Keratinocyte (primary cell): ENCODE data around the gene CYSTM1. TPM values are rescaled to one million over a fixed set of nuclear protein-coding genes. Genes with fewer than 3 reads are reported as not detected.

Experiments used
- DNase-seq: peaks from one replicate; pipeline ENCODE4 v3.0.0-alpha.2; 2011; ENCODE audit warnings: low read depth, missing footprints, low spot score
- FAIRE-seq: peaks from 2 replicates; lab custom pipeline; 2011; peaks lifted over from hg19 to GRCh38; lab: Jason Lieb, UNC
- H2AFZ ChIP-seq: 2 replicates; pipeline ENCODE4 v1.6.0; 2012; ENCODE audit warnings: low read length, control low read depth, inconsistent platforms; ENCODE audit not compliant: control insufficient read depth
- H3K27ac ChIP-seq: 2 replicates; pipeline ENCODE4 v1.5.1; 2011; ENCODE audit warnings: low read length; ENCODE audit not compliant: control insufficient read depth, insufficient read depth
- H3K27me3 ChIP-seq: 3 replicates; pipeline ENCODE4 v1.6.0; 2011; ENCODE audit warnings: low read length; ENCODE audit not compliant: control insufficient read depth, insufficient read depth; ENCODE audit errors: extremely low read depth
- H3K36me3 ChIP-seq, 2 experiments: 2 replicates in 1 of 2; 3 replicates in 1 of 2; pipeline ENCODE4 v1.5.1; 2011; ENCODE audit warnings: low read length in 2 of 2, mild to moderate bottlenecking in 1 of 2; ENCODE audit not compliant: control insufficient read depth in 2 of 2, insufficient read depth in 2 of 2; ENCODE audit errors: extremely low read depth in 1 of 2
- H3K4me1 ChIP-seq: 3 replicates; pipeline ENCODE4 v1.5.1; 2011; ENCODE audit warnings: low read length; ENCODE audit not compliant: control insufficient read depth, insufficient read depth; ENCODE audit errors: extremely low read depth
- H3K4me2 ChIP-seq: 3 replicates; pipeline ENCODE4 v1.6.0; 2011; ENCODE audit warnings: low read depth, low read length; ENCODE audit not compliant: control insufficient read depth, insufficient read depth; ENCODE audit errors: extremely low read depth
- H3K4me3 ChIP-seq, 3 experiments: fragments of 200-600 bp in 1 of 3; sonication (generic) in 1 of 3; 2 replicates in 2 of 3; 3 replicates in 1 of 3; pipeline ENCODE4 v1.5.1; 2011 to 2016; ENCODE audit warnings: low read length in 3 of 3, mild to moderate bottlenecking in 3 of 3, control low read depth in 2 of 3, inconsistent platforms in 1 of 3, low read depth in 1 of 3, mixed read lengths in 1 of 3, mixed run types in 1 of 3, moderate library complexity in 1 of 3; ENCODE audit not compliant: control insufficient read depth in 2 of 3, insufficient read depth in 2 of 3; ENCODE audit errors: extremely low read depth in 1 of 3
- H3K79me2 ChIP-seq: 2 replicates; pipeline ENCODE4 v1.6.0; 2012; ENCODE audit warnings: low read length; ENCODE audit not compliant: control insufficient read depth, insufficient read depth
- H3K9ac ChIP-seq: 3 replicates; pipeline ENCODE4 v1.6.0; 2011; ENCODE audit warnings: low read length; ENCODE audit not compliant: control insufficient read depth, insufficient read depth; ENCODE audit errors: extremely low read depth
- H3K9me1 ChIP-seq: 3 replicates; pipeline ENCODE4 v1.6.0; 2011; ENCODE audit warnings: low read length; ENCODE audit not compliant: control insufficient read depth, insufficient read depth; ENCODE audit errors: extremely low read depth
- H3K9me3 ChIP-seq: 2 replicates; pipeline ENCODE4 v1.5.1; 2012; ENCODE audit warnings: low read depth, low read length; ENCODE audit not compliant: control insufficient read depth
- H4K20me1 ChIP-seq: 3 replicates; pipeline ENCODE4 v1.6.0; 2011; ENCODE audit warnings: low read length; ENCODE audit not compliant: control insufficient read depth, insufficient read depth; ENCODE audit errors: extremely low read depth
- CTCF ChIP-seq, 3 experiments: IDR thresholded peaks in 1 of 3; conservative IDR thresholded peaks in 1 of 3; optimal IDR thresholded peaks in 1 of 3; 2 replicates in 2 of 3; 3 replicates in 1 of 3; pipeline versions ENCODE3 to v1.5.1; 2011; ENCODE audit warnings: low read length in 3 of 3, mild to moderate bottlenecking in 3 of 3, moderate library complexity in 2 of 3, control low read depth in 1 of 3, inconsistent platforms in 1 of 3; ENCODE audit not compliant: insufficient read depth in 2 of 3; ENCODE audit errors: extremely low read depth in 1 of 3
- EZH2 ChIP-seq: IDR thresholded peaks from one replicate; pipeline ENCODE4 v1.6.1; 2012; ENCODE audit warnings: inconsistent platforms, mild to moderate bottlenecking, low read length, moderate library complexity
- dilution Hi-C: fragments of 300-500 bp; cut with MboI; formaldehyde crosslinking; loops from one replicate; pipeline ENCODE4 v1.7.0; 2020; ENCODE audit warnings: low sequenced_read_pairs; ENCODE audit not compliant: extremely low pct_ligation_motif_present
- polyA plus RNA-seq, 5 experiments: library from polyadenylated mRNA; depleted of rRNA in 3 of 5; stranded (reverse) in 3 of 5; stranded (forward) in 1 of 5; unstranded in 1 of 5; fragments of >200 nt; gene quantifications; 1 replicate in 1 of 5; 2 replicates in 3 of 5; 3 replicates in 1 of 5; pipeline versions ENCODE4 v1.2.1 to v1.2.3, GENCODE V29; 2011 to 2012; ENCODE audit warnings: missing spikeins in 2 of 5, low read depth in 1 of 5, low replicate concordance in 1 of 5

The CYSTM1 gene
- polyA plus RNA-seq, 1 donor (not counting 4 experiments of a cell fraction or from before 2014, with no cell fraction given) = 34.3 TPM

GRCh38 chr5:140174014-140174413 lies 974 bp upstream of the CYSTM1 start:
- Histone ChIP-seq H3K4me1 (peaks cover 11% of the 10 kb centered on the region), H3K27me3 (no peaks in the 10 kb centered on the region), H3K9ac (no peak overlapping the region), H3K27ac (no peak overlapping the region), H3K4me2 (no peak overlapping the region), H4K20me1 (no peaks in the 10 kb centered on the region), H3K9me3 (no peaks in the 10 kb centered on the region), H3K79me2 (peaks cover 2% of the 10 kb centered on the region), H2AFZ (no peak overlapping the region), H3K4me3 (no peak overlapping the region), H3K36me3 (no peaks in the 10 kb centered on the region), H3K9me1 (no peaks in the 10 kb centered on the region)
- TF ChIP-seq CTCF (optimal IDR thresholded peaks at IDR 0.05 in 1 of 3, IDR thresholded peaks at IDR 0.05 in 1 of 3, conservative IDR thresholded peaks at IDR 0.05 in 1 of 3; ENCODE audit: extremely low read depth in 1 of 3, insufficient read depth in 2 of 3, low read length in 3 of 3) (no peak), EZH2 (no peak)
- DNase-seq (no peak), FAIRE-seq (no peak)
- dilution Hi-C loops = loop anchor here (25.0 kb wide), 1 partner anchor 112 kb away; no protein-coding TSS in a partner anchor

GRCh38 chr5:140175367-140176030 lies 511 bp downstream of the CYSTM1 start:
- Histone ChIP-seq H3K4me1 (peaks cover 11% of the 10 kb centered on the region), H4K20me1 (no peaks in the 10 kb centered on the region), H3K9me1 (no peaks in the 10 kb centered on the region), H2AFZ (peak overlapping the region; percentile 96), H3K9me3 (no peaks in the 10 kb centered on the region), H3K36me3 (no peaks in the 10 kb centered on the region), H3K27ac (peak overlapping the region; percentile 81), H3K27me3 (no peaks in the 10 kb centered on the region), H3K4me3 (peak overlapping the region; percentile 81 to 96 (median 93)), H3K9ac (peak overlapping the region; percentile 94), H3K4me2 (peak overlapping the region; percentile 99), H3K79me2 (peaks cover 2% of the 10 kb centered on the region)
- TF ChIP-seq EZH2 = no peak
- TF ChIP-seq CTCF (optimal IDR thresholded peaks at IDR 0.05 in 1 of 3, IDR thresholded peaks at IDR 0.05 in 1 of 3, conservative IDR thresholded peaks at IDR 0.05 in 1 of 3; ENCODE audit: extremely low read depth in 1 of 3, insufficient read depth in 2 of 3, low read length in 3 of 3) = peak in 1 of 3 experiments; percentile 13
- FAIRE-seq (no peak), DNase-seq (no peak)
- dilution Hi-C loops = no loop called here
